HG03025 (cell line): ENCODE measurements around the gene WDHD1.
"Not testable (repeated sequence)": the region's sequence is repeated elsewhere in the genome, so short reads cannot be mapped to it uniquely, and the experiment has no call there.

ENCODE experiments used
- ATAC-seq: cut with Tn5 transposase; IDR thresholded peaks from one replicate; pipeline ENCODE4 v1.9.1; 2021; ENCODE audit warnings: mild to moderate bottlenecking, moderate library complexity; ENCODE audit not compliant: unreplicated experiment, low FRiP score

The WDHD1 gene

DNA sequence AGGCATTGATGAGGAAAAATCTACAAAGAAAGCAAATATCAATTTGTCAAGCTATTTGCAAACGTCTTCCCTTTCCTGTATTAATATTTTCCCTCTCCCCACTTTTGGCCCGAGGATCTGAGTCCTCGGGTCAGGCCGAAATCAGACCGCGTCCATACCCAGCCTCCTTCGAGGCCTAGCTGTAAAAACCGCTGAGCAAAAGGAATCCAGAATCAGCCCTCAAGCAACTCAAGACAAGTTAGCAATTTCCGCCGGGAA, 24.2 kb upstream of the WDHD1 start:
- peak; percentile 28 for ATAC-seq

GRCh38 chr14:55048900-55049436, 22.1 kb upstream of the WDHD1 start:
- no peak for ATAC-seq

DNA sequence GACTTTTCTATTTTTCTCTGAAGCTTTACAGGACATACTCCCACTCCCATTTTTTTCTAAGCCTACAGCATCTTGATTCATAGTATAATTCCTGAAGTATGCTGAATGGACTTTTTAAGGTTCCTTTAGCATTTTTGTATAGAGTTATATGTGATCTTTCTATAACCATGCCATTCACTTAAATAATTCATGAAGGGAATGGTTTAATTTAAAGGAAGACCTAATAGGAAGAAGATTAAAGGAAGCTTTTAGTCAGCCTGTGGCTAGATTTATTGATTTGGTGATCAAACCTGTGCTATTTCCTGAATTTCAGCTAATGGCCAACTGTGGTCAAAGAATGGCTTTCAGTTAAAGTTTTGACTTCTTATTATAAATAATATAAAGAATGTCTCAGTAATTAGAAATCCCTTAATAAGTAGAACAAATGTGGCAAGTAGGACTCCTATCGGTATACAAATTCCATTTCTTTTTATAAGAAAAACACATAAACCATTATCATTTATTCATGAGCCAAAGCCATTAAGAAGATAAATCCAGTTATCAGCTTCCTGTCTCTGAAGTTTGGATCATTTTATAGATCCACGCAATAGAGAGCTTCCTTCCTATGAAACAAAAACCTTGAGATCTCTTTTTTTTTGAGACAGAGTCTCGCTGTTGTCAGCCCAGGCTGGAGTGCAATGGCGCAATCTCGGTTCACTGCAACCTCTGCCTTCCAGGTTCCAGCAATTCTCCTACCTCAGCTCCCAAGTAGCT, 20.6 kb upstream of the WDHD1 start:
- no peak for ATAC-seq

DNA sequence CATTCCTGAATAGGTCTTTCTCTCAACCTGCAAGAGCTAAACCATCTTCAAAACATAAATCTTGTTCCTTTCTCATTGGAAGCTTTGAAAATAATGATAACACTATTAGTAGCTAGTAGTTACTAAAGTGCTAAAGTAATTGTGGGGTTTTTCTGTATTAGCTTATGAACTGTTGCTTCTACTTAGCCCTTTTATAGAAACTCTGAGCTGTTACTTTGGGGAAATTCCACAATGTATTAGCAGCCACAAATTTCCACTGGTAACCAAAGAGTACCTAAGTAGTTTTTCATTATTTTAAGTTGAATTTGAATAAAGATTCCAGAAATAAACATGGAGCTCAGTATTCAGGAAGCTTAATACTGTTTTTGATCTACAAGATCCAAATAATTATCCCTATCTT, 18.2 kb upstream of the WDHD1 start:
- no peak for ATAC-seq

GRCh38 chr14:55043528-55043927, 16.6 kb upstream of the WDHD1 start:
- no peak for ATAC-seq

DNA sequence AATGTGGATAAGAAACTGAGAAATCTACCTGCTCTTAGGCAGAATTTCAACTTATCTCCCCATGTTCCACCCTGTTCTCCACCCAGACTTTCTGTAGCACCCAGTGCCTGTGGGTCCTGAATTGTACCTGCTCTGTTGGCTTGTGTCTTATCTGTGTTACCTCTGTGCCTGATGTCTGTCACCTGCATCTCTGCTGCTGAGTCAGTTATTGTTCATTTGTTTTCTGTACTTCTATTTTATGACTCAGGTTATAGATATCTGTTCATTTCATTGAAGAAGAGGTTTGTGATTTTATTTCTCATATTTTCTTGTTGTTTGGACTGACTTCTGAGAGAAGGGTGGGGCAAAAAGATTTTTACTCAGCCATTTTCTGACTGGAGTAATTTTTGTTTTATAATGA, 11.8 kb upstream of the WDHD1 start:
- no peak for ATAC-seq

DNA sequence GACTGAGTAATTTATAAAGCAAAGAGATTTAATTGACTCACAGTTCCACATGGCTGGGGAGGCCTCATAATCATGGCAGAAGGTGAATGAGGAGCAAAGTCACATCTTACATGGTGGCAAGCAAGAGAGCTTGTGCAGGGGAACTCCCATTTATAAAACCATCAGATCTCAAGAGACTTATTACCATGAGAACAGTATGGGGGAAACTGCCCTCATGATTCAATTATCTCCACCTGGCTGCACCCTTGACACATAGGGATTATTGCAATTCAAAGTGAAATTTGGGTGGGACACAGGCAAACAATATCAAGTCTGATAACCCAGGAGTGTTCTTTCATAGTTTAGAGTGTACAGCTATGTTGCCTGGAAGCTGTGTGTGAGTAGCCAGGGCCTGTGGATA, 11.1 kb upstream of the WDHD1 start:
- not testable (repeated sequence) for ATAC-seq

DNA sequence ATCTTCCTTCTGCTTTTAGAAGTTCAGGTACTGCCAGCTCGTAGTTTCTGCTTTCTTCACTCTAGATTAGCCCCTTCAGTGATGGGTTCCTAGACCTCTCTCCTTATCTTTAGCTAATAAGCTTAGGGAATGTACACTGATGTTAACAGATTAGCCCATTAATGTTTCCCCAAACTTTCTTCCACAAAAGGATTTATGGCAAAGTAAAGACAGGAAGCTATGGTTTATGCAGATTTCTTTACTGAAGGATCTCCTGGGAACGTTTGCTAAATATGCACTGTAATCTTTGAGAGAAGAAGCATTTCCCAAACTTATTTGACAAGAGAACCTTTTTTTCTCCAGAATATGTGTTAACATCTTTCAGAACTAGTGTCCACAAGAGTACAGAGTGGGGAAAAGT, 4.3 kb upstream of the WDHD1 start:
- ATAC-seq = no peak

GRCh38 chr14:55028476-55028875, 1.6 kb upstream of the WDHD1 start:
- no peak for ATAC-seq

DNA sequence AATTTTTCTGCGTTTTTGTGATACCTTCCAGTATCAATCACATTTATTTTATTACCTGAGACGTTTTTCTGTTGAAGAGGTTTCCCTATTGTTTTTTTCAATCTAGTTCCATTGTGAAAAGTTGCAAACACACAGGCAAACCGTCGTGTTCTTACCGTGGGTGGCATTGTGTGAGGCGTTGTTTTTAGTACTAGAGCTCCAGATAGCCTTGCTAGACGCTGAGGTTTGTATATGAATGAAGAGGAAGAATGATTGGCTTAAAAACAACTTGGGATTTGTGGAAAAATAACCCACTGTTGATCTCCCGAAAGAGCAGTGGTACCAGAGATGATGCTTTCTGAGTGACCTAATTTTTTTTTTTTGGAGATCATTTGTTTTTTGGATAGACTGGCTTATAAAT, 1.2 kb upstream of the WDHD1 start:
- no peak for ATAC-seq

DNA sequence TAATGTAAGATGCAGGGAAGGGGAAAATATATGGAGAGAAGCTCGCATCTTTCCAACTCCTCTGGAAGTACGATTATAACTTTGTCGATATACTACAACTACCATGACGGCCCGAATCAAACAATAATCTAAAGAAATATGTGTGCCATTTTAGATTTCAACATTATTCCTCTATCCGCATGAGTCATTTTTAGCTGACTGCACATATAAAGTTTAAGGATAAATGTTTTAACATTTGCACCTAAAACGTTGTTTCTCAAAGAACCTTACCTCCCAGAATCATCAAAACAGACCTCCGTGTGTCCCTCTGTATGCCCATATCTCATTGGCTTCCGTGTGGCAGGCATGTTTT, 482 bp downstream of the WDHD1 start:
- ATAC-seq = no peak

- no peak for ATAC-seq
Observed at GRCh38 chr14:55025948-55026347, 951 bp downstream of the WDHD1 start.

DNA sequence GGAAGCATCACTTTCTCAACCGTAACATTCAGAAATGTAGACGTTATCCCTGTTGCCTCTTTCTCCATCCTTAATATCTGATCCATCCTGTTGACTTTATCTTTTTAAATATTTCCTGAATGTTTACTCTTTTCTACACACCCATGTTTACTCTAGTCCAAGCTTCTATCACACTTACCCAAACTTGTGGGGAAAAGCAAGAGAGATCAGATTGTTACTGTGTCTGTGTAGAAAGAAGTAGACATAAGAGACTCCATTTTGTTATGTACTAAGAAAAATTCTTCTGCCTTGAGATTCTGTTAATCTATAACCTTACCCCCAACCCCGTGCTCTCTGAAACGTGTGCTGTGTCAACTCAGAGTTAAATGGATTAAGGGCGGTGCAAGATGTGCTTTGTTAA, 2.5 kb downstream of the WDHD1 start:
- ATAC-seq = not testable (repeated sequence)

DNA sequence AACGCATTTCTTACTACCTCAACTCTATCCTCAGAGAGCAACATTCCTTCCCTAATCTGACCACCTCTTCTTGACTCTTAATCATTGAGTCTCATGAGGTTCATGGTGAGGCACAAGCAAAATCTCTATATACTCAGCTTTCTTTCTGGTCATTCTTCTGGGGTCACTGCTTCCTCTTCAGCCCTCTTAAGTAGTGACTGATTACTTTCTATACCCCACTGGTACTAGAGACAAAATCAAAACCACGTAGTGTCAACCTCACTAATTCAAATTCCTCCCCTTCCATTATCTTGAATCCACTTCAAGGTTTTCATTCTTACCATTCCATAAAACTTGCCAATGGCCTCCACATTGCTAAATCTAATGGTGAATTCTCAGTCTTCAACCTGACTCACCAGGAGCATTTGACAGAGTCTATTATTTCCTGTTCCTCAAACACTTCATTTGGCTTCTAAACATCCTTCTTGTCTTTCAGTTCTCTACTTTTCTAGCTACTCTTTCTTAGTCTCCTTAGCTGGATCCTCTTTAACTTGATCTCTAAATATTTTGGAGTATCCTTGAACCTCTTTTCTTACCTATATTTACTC, 6.8 kb downstream of the WDHD1 start:
- no peak for ATAC-seq

GRCh38 chr14:55015006-55015405, 11.9 kb downstream of the WDHD1 start:
- no peak for ATAC-seq

DNA sequence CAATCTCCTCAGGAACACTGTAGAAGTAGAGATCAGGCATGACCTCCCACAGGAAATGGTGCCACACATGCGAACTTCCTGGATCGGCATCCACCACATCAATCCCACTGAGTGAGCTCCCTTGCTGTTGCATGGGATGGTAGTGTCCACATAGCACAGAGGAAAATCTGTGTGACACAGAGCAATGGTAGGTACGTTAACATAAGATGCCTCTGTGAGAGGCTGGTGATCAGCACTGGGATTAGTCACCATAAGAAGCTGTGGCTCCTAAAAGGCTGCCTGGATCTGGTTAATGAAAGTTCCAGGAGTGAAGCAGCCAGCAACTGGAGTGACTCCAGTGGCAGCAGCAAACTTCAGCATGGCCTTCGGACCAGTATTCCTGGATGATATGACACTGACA, 21.8 kb downstream of the WDHD1 start:
- ATAC-seq = no peak

DNA sequence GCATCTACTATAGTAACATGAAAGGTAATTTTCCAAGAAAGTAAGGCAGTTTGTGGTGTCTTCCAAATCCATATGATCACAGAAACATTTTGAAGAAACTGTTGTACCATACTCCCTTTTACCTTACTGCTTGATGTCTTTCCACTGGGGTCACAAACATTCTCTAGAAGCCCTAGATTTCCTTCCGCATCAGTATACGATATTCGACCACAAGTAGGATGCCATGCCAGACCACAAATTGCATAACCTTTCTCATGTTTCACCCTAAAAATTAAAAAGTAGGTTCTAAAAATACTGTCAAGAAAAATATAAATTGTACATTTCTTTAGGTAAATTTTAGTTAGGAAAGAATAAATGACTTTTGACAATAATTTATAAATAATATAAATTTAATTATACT, 26.5 kb downstream of the WDHD1 start:
- no peak for ATAC-seq

- ATAC-seq = no peak
Observed at GRCh38 chr14:54985156-54985555, 41.7 kb downstream of the WDHD1 start.

DNA sequence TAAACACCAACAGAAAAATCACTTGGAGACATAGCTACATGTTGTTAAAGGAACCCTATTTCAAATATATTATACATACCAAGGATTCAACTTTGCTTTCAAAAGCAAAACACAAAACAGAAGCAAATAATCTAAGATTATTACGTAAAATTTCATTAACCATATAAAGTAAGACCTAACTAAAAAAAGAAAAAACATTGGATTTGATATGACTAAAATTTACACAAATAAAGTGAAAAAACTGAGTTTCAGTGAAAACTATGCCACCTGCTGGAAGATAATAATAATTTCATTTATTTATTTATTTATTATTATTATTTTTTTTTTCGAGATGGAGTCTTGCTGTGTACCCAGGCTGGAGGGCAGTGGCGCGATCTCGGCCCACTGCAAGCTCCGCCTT, 45.2 kb downstream of the WDHD1 start:
- no peak for ATAC-seq

GRCh38 chr14:54979039-54979438, 47.9 kb downstream of the WDHD1 start:
- ATAC-seq = no peak

DNA sequence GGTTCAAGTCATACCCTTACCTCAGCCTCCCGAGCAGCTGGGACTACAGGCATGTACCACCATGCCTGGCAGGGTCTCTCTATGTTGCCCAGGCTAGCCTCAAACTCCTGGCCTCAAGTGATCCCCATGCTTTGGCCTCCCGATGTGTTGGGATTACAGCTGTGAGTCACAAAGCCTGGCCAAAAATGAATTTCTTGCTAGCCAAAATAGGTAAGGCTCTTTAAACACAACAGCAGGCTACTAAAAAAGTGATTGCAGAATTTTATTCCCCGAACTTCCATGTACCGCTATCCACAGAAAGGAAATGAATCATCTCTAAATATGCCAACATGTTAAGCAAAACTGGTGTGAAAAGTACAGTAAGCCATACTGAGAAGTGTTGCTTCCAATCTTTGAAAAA, 50.6 kb downstream of the WDHD1 start:
- no peak for ATAC-seq

DNA sequence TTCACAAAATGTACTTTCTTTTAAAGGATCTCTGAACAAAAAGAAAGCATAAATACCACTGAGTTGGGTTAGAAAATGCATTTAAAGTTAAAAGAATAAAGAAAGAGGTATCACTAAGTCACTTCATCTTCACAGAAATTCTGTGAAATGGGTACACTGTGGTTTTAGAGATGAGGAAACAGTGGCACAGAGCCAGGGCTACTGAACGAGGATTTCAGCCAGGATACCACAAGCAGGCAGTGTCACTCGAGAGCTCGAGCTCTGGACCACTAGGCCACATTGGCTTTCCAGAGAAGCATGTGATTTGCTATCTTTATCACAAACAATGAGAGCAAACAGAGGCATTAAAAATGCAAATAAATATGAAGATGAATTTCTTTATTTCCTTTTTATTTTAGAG, 51.0 kb downstream of the WDHD1 start:
- no peak for ATAC-seq
